Measurements from ENCODE around the gene AHNAK.
"Not testable (repeated sequence)": the region's sequence is repeated elsewhere in the genome, so short reads cannot be mapped to it uniquely, and the experiment has no call there.

Gene AHNAK

DNA sequence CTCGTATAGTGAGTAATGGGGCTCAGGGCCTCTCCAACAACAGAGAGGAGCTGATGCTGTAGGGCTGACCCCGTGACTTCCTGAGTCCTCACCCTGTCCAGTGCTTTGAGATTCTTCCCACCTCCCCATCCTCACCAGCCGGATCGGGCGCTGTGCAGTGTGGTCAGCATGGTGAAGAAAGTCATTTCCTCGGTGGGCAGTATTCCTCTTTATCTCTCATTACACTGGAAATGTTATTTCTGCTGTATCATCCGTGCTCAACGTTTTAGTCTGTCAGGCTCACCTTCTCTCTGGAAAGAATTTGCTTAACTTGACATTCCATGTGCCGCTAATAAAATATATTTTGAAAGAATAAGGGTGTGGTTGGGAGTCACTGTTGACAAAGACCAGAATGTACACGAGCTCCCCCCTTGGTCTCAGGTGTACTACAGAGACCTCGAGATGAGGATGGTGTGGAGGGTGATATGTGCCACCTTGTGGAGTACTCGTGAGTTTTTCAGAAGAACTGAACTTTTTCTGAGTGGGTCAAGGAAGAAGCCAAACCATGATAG is 153.5 kb downstream of the AHNAK start:
- DNase-seq (ENCODE audit: low read depth in 2 of 3, low spot score in 2 of 3) = no peak

GRCh38 chr11:62392506-62392905 is 154.1 kb downstream of the AHNAK start:
- no peak for DNase-seq (ENCODE audit: low read depth in 2 of 3, low spot score in 2 of 3)

DNA sequence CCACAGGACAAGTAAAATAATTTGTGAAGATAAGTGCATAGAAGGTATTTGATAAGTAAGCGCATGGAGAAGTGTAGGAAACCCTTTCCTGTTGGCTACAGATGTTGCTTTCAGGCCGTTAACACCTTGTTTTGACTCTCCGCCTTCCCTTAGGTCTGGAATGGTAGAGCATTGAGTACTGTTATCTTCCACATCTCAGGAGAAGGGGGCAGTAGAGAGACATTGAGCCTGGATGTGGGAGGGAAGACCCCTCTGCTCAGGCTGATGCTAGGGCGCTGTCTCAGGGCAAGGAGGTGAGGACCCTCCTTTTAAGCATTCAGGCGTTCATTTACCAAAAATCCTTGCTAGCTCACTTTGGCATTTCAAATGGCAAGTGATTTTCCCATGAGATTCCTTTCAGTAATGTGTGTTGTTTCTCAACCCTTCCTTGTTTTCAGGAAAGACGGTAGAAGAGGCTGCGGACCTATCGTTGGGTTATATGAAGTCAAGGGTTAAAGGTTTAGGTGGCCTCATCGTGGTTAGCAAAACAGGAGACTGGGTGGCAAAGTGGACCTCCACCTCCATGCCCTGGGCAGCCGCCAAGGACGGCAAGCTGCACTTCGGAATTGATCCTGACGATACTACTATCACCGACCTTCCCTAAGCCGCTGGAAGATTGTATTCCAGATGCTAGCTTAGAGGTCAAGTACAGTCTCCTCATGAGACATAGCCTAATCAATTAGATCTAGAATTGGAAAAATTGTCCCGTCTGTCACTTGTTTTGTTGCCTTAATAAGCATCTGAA is 154.8 kb downstream of the AHNAK start:
- no peak for DNase-seq (ENCODE audit: low read depth in 2 of 3, low spot score in 2 of 3)

DNA sequence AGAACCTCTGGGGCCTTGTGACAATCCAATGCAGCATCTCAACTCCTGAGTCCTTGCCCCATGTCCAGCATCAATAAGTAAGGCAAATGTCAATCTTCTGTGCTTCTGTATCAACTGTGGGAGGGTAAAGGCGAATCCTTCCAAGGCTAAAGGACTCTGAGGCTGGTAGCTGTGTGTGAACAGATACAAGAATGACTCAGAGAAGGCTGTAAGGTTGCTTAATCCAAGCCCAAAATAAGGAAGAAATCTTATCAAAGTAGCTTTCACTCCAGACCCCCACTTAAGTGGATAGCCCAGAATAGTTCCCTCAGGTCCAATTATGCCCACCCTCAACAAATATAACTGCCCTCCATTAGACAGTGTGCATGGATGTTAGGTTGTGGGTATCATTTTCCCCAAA is 155.9 kb downstream of the AHNAK start:
- no peak for DNase-seq (ENCODE audit: low read depth in 2 of 3, low spot score in 2 of 3)

DNA sequence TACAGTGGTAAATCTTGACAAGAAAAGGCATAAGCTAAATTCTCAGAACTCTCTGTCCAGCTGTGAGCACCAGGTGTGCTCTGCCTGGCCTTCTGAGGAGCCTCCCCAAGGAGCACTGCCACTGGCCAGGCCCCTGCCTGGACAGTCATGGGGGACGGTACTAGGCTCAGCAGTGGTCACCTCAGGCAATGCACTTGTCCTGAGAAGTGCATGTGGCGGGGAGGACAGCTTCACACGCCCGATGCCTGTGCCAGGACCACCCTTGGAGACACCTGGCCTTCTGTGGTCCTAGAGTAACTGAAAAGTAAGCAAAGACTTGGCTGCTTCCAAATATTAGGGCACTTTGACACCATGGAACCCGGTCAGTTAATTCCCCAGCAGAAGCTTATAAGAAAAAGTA is 156.4 kb downstream of the AHNAK start:
- DNase-seq (ENCODE audit: low read depth in 2 of 3, low spot score in 2 of 3) = no peak

DNA sequence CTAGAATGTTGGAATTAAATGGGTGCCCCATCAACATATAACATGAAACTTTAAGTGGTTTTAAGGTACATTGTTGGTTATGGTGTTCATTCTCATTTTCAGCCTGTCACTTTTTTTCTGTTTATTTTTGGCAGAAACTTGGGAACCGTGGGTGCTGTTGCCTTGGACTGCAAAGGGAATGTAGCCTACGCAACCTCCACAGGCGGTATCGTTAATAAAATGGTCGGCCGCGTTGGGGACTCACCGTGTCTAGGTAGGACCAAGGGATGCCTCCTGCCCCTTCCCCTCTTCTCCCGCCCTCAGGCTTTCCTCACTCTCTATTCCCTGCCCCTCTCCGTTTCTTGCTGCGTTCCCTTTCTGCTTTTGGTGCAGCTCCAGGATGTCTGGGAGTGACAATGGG is 157.6 kb downstream of the AHNAK start:
- no peak for DNase-seq (ENCODE audit: low read depth in 2 of 3, low spot score in 2 of 3)

- DNase-seq (ENCODE audit: low read depth in 2 of 3, low spot score in 2 of 3) = no peak
Measured at GRCh38 chr11:62387381-62387780, 159.2 kb downstream of the AHNAK start.

- not testable (repeated sequence) for DNase-seq (ENCODE audit: low read depth in 2 of 3, low spot score in 2 of 3)
Measured at GRCh38 chr11:62386083-62386482, 160.5 kb downstream of the AHNAK start.

GRCh38 chr11:62383822-62384221 is 162.8 kb downstream of the AHNAK start:
- no peak for DNase-seq (ENCODE audit: low read depth in 2 of 3, low spot score in 2 of 3)

Measured in activated CD8-positive, alpha-beta memory T cell treated with anti-CD3 and anti-CD28 coated beads for 48 hours (primary cell).